WTC11 (cell line): ENCODE measurements around the gene IQCK. TPM values are rescaled to one million over a fixed set of nuclear protein-coding genes. Genes with fewer than 3 reads are reported as not detected.

Experiments
- ATAC-seq: fragments of 200-7000 bp; cut with Tn5 transposase; 2 replicates; pipeline ENCODE4 v1.10.0; 2021; ENCODE audit warnings: mild to moderate bottlenecking, moderate library complexity
- CTCF ChIA-PET: fragments of 300-600 bp; sonication (Branson Sonifier 250); formaldehyde crosslinking; loops from one replicate; lab custom pipeline; 2021; ENCODE audit warnings: antibody characterized with exemption; lab: Charles Lee
- POLR2A ChIA-PET: fragments of 350-600 bp; sonication (Branson Sonifier 250); formaldehyde crosslinking; loops from one replicate; lab custom pipeline; 2021; ENCODE audit warnings: antibody characterized with exemption; lab: Charles Lee
- DNase-seq: peaks from one replicate; pipeline ENCODE4 v3.0.0; 2021; ENCODE audit warnings: low spot score
- H3K27ac Mint-ChIP-seq: 2 replicates; pipeline ENCODE4 v1.8.0; 2021; ENCODE audit warnings: mixed read lengths
- H3K27me3 Mint-ChIP-seq: 2 replicates; pipeline ENCODE4 v1.8.0; 2021; ENCODE audit warnings: low read depth, mild to moderate bottlenecking, moderate library complexity, mixed read lengths
- H3K36me3 Mint-ChIP-seq: 2 replicates; pipeline ENCODE4 v1.8.0; 2021; ENCODE audit warnings: mixed read lengths
- H3K4me1 Mint-ChIP-seq: 2 replicates; pipeline ENCODE4 v1.8.0; 2022; ENCODE audit warnings: mixed read lengths
- H3K4me3 Mint-ChIP-seq: 2 replicates; pipeline ENCODE4 v1.8.0; 2021; ENCODE audit warnings: mild to moderate bottlenecking, moderate library complexity, mixed read lengths
- H3K9me3 Mint-ChIP-seq: 2 replicates; pipeline ENCODE4 v1.8.0; 2021; ENCODE audit warnings: mixed read lengths
- CTCF ChIP-seq: fragments of 200-600 bp; IDR thresholded peaks from 2 replicates; pipeline ENCODE4 v1.8.0; 2022; ENCODE audit warnings: antibody characterized with exemption
- ELF4 ChIP-seq: sonication (generic); formaldehyde crosslinking; IDR thresholded peaks from 2 replicates; pipeline ENCODE4 v1.8.1; 2022; ENCODE audit warnings: low read depth, mild to moderate bottlenecking, moderate library complexity, missing genetic modification reagents
- FOXP1 ChIP-seq: sonication (generic); formaldehyde crosslinking; IDR thresholded peaks from 2 replicates; pipeline ENCODE4 v1.8.0; 2022; ENCODE audit warnings: missing genetic modification reagents, mild to moderate bottlenecking, moderate library complexity, borderline replicate concordance
- HMGXB4 ChIP-seq: sonication (generic); formaldehyde crosslinking; IDR thresholded peaks from 2 replicates; pipeline ENCODE4 v1.8.1; 2023; ENCODE audit warnings: mild to moderate bottlenecking, moderate library complexity, missing genetic modification reagents
- IRF1 ChIP-seq: sonication (generic); formaldehyde crosslinking; IDR thresholded peaks from 2 replicates; pipeline ENCODE4 v1.8.0; 2023; ENCODE audit warnings: missing genetic modification reagents
- NR3C1 ChIP-seq: sonication (generic); formaldehyde crosslinking; conservative IDR thresholded peaks from 2 replicates; pipeline ENCODE4 v1.8.1; 2023; ENCODE audit warnings: low read depth, mild to moderate bottlenecking, missing genetic modification reagents
- OVOL2 ChIP-seq: fragments of 250-450 bp; sonication (Bioruptor Pico); IDR thresholded peaks from 2 replicates; pipeline ENCODE4 v1.9.0; 2021; ENCODE audit warnings: mild to moderate bottlenecking, borderline replicate concordance
- PREB ChIP-seq: sonication (generic); formaldehyde crosslinking; IDR thresholded peaks from 2 replicates; pipeline ENCODE4 v1.8.1; 2022; ENCODE audit warnings: mild to moderate bottlenecking, missing genetic modification reagents, moderate library complexity, borderline replicate concordance
- SP1 ChIP-seq: sonication (generic); formaldehyde crosslinking; conservative IDR thresholded peaks from 2 replicates; pipeline ENCODE4 v1.8.1; 2022; ENCODE audit warnings: missing genetic modification reagents
- TEAD4 ChIP-seq: sonication (generic); formaldehyde crosslinking; IDR thresholded peaks from 2 replicates; pipeline ENCODE4 v1.8.0; 2022; ENCODE audit warnings: mild to moderate bottlenecking, missing genetic modification reagents
- USF2 ChIP-seq: sonication (generic); formaldehyde crosslinking; IDR thresholded peaks from 2 replicates; pipeline ENCODE4 v1.8.1; 2023; ENCODE audit warnings: mild to moderate bottlenecking, missing genetic modification reagents, moderate library complexity
- ZBTB21 ChIP-seq: sonication (generic); formaldehyde crosslinking; IDR thresholded peaks from 2 replicates; pipeline ENCODE4 v1.8.1; 2023; ENCODE audit warnings: mild to moderate bottlenecking, missing genetic modification reagents, borderline replicate concordance
- ZMAT4 ChIP-seq: fragments of 250-450 bp; sonication (Bioruptor Pico); IDR thresholded peaks from 2 replicates; pipeline ENCODE4 v1.9.0; 2021; ENCODE audit warnings: mild to moderate bottlenecking
- ZNF121 ChIP-seq: sonication (generic); formaldehyde crosslinking; IDR thresholded peaks from 2 replicates; pipeline ENCODE4 v1.8.0; 2023; ENCODE audit warnings: missing genetic modification reagents
- ZNF219 ChIP-seq: sonication (generic); formaldehyde crosslinking; IDR thresholded peaks from 2 replicates; pipeline ENCODE4 v1.8.0; 2023; ENCODE audit warnings: missing genetic modification reagents, mild to moderate bottlenecking, borderline replicate concordance
- ZNF232 ChIP-seq: sonication (generic); formaldehyde crosslinking; IDR thresholded peaks from 2 replicates; pipeline ENCODE4 v1.8.0; 2022; ENCODE audit warnings: mild to moderate bottlenecking, missing genetic modification reagents
- ZNF416 ChIP-seq: fragments of 250-450 bp; sonication (Bioruptor Pico); IDR thresholded peaks from 2 replicates; pipeline ENCODE4 v1.9.0; 2021; ENCODE audit warnings: mild to moderate bottlenecking, inconsistent platforms
- ZNF423 ChIP-seq: fragments of 250-450 bp; sonication (Bioruptor Pico); IDR thresholded peaks from 2 replicates; pipeline ENCODE4 v2.1.2; 2022; ENCODE audit warnings: mild to moderate bottlenecking, moderate library complexity
- ZNF512 ChIP-seq: sonication (generic); formaldehyde crosslinking; IDR thresholded peaks from 2 replicates; pipeline ENCODE4 v1.8.1; 2022; ENCODE audit warnings: missing genetic modification reagents, borderline replicate concordance
- ZSCAN18 ChIP-seq: fragments of 250-450 bp; sonication (Bioruptor Pico); IDR thresholded peaks from 2 replicates; pipeline ENCODE4 v2.1.2; 2022; ENCODE audit warnings: mild to moderate bottlenecking, moderate library complexity
- total RNA-seq: library from RNA; stranded (reverse); gene quantifications from 3 replicates; pipeline ENCODE4 v1.2.3, GENCODE V29; 2021

IQCK gene
- total RNA-seq, 1 experiment from 2014 or later = 5.8 TPM

- ATAC-seq (no peak), DNase-seq (no peak)
- Mint-ChIP-seq H3K4me1 (peaks cover 9% of the 10 kb centered on the region), H3K27ac (no peak overlapping the region), H3K9me3 (no peaks in the 10 kb centered on the region), H3K27me3 (no peaks in the 10 kb centered on the region), H3K36me3 (peaks cover under 1% of the 10 kb centered on the region; the same call in 1 of the 2 replicates), H3K4me3 (no peak overlapping the region)
- TF ChIP-seq TEAD4 (CRISPR knock-in tag) (no peak), NR3C1 (CRISPR knock-in tag) (no peak), SP1 (CRISPR knock-in tag) (no peak), ZNF232 (CRISPR knock-in tag) (no peak), ZMAT4 (CRISPR knock-in tag) (no peak), ZNF423 (CRISPR knock-in tag) (no peak), USF2 (no peak), OVOL2 (no peak), HMGXB4 (CRISPR knock-in tag) (no peak), ZNF219 (CRISPR knock-in tag) (no peak), FOXP1 (CRISPR knock-in tag) (no peak)
- CTCF ChIA-PET = no interaction called here
- POLR2A ChIA-PET = no interaction called here
Observed at GRCh38 chr16:19741354-19741753, 23.3 kb downstream of the IQCK start.

- H3K4me1 Mint-ChIP-seq = peaks cover under 1% of the 10 kb centered on the region; the same call in 1 of the 2 replicates
- DNase-seq = no peak
- TF ChIP-seq CTCF (no peak), ELF4 (CRISPR knock-in tag) (no peak), ZNF512 (CRISPR knock-in tag) (no peak), ZBTB21 (CRISPR knock-in tag) (no peak), ZNF121 (CRISPR knock-in tag) (no peak), ZSCAN18 (CRISPR knock-in tag) (no peak), ZNF416 (CRISPR knock-in tag) (no peak), IRF1 (CRISPR knock-in tag) (no peak), PREB (CRISPR knock-in tag) (no peak)
- TF ChIP-seq, all 79 proteins: peak for 0
- no peaks in the 10 kb centered on the region for H3K9me3 Mint-ChIP-seq
- no peaks in the 10 kb centered on the region for H3K27me3 Mint-ChIP-seq
- H3K27ac Mint-ChIP-seq = no peak overlapping the region
- ChIA-PET CTCF (no interaction called here), POLR2A (no interaction called here)
- no peak for ATAC-seq
- no peaks in the 10 kb centered on the region for H3K36me3 Mint-ChIP-seq
- H3K4me3 Mint-ChIP-seq = no peak overlapping the region
Observed at GRCh38 chr16:19743816-19744159, 25.7 kb downstream of the IQCK start.
